Esophagus (tissue), 2 donors: ENCODE data around the gene GIMAP5. TPM values are rescaled to one million over a fixed set of nuclear protein-coding genes. Genes with fewer than 3 reads are reported as not detected.
A peak's percentile ranks its signal among the peaks of the same experiment; 100 is the strongest.

Experiments used
- H3K27ac ChIP-seq, 2 donors: one replicate each; pipeline ENCODE4 v1.5.1; 2013; ENCODE audit warnings: low read depth in 2 of 2, mild to moderate bottlenecking in 2 of 2, inconsistent platforms in 1 of 2, low read length in 1 of 2, moderate library complexity in 1 of 2
- H3K27me3 ChIP-seq, 2 donors: one replicate each; pipeline ENCODE4 v1.6.1; 2013; ENCODE audit warnings: low read length in 2 of 2, control low read depth in 1 of 2, mild to moderate bottlenecking in 1 of 2; ENCODE audit not compliant: insufficient read depth in 2 of 2, control insufficient read depth in 1 of 2
- H3K36me3 ChIP-seq, 2 donors: one replicate each; pipeline ENCODE4 v1.6.1; 2013; ENCODE audit warnings: low read length in 1 of 2; ENCODE audit not compliant: control insufficient read depth in 2 of 2, insufficient read depth in 2 of 2
- H3K4me1 ChIP-seq, 2 donors: one replicate each; pipeline ENCODE4 v1.6.1; 2013; ENCODE audit warnings: low read length in 1 of 2; ENCODE audit not compliant: control insufficient read depth in 2 of 2, insufficient read depth in 2 of 2
- H3K4me3 ChIP-seq, 2 donors: one replicate each; pipeline ENCODE4 v1.5.1; 2013; ENCODE audit warnings: low read length in 2 of 2, mild to moderate bottlenecking in 2 of 2, low read depth in 1 of 2, moderate library complexity in 1 of 2
- H3K9me3 ChIP-seq, 2 donors: one replicate each; pipeline ENCODE4 v1.6.1; 2013; ENCODE audit warnings: mild to moderate bottlenecking in 2 of 2, low read depth in 1 of 2, low read length in 1 of 2, moderate library complexity in 1 of 2; ENCODE audit not compliant: control insufficient read depth in 2 of 2, insufficient read depth in 1 of 2
- WGBS, 2 donors: extraction: QIAGEN DNeasy Blood & Tissue Kit; methylation state at CpG; one replicate each; pipeline ENCODE4 v1.1.7; 2013; 5-methylcytosine and 5-hydroxymethylcytosine counted together
- polyA plus RNA-seq, 2 donors: library from polyadenylated mRNA; stranded (reverse); fragments of 200-250 nt; gene quantifications; one replicate each; pipeline ENCODE4 v1.2.3, GENCODE V29; 2013
- donor health status: healthy with polysubstance abuse.
- donor health status: Bipolar disorder and iron deficiency.

The GIMAP5 gene
- polyA plus RNA-seq, result 1 to 10 TPM; 5.2 to 7.6 TPM

GRCh38 chr7:150737265-150738055 lies at the start of gene GIMAP5:
GIMAP5 (plus strand) TSS chr7:150737418; CDS start chr7:150740885, 3,467 bp downstream.
- no peaks in the 10 kb centered on the region for H3K9me3 ChIP-seq
- peak within 1 kb of the TSS; percentile 72 to 79 for H3K27ac ChIP-seq
- 45 to 47% methylated on average over 14 of the region's 14 CpGs for WGBS, 2 donors
- no peaks in the 10 kb centered on the region for H3K27me3 ChIP-seq
- peaks cover 0 to 2% of the 10 kb centered on the region in 2 donors for H3K36me3 ChIP-seq
- H3K4me3 ChIP-seq, result peak within 1 kb of the TSS; percentile 40 to 49
- H3K4me1 ChIP-seq, result peaks cover 0 to under 1% of the 10 kb centered on the region in 2 donors

- Histone ChIP-seq H3K27ac (no peak overlapping the region), H3K36me3 (peaks cover 0 to 3% of the 10 kb centered on the region in 2 donors), H3K27me3 (no peaks in the 10 kb centered on the region), H3K9me3 (peaks cover 3 to 7% of the 10 kb centered on the region in 2 donors), H3K4me1 (peaks cover 0 to 5% of the 10 kb centered on the region in 2 donors), H3K4me3 (no peak overlapping the region)
- 94 to 98% methylated on average over 6 of the region's 6 CpGs for WGBS, 2 donors
Measured at GRCh38 chr7:150688630-150689029, 48.6 kb upstream of the GIMAP5 start.

- no peak overlapping the region for H3K27ac ChIP-seq
- H3K4me3 ChIP-seq, result no peak overlapping the region
- H3K9me3 ChIP-seq, result peaks cover 0 to 5% of the 10 kb centered on the region in 2 donors
- no peaks in the 10 kb centered on the region for H3K27me3 ChIP-seq
- no peaks in the 10 kb centered on the region for H3K36me3 ChIP-seq
- WGBS, 2 donors, result 42 to 53% methylated on average over 2 of the region's 2 CpGs
- no peaks in the 10 kb centered on the region for H3K4me1 ChIP-seq
Measured at GRCh38 chr7:150695654-150696053, 41.6 kb upstream of the GIMAP5 start.

- Histone ChIP-seq H3K27me3 (no peaks in the 10 kb centered on the region), H3K9me3 (peaks cover 0 to 2% of the 10 kb centered on the region in 2 donors), H3K4me1 (no peaks in the 10 kb centered on the region), H3K36me3 (no peaks in the 10 kb centered on the region), H3K4me3 (no peak overlapping the region), H3K27ac (no peak overlapping the region)
- 86 to 90% methylated on average over 1 of the region's 1 CpG for WGBS, 2 donors
Measured at GRCh38 chr7:150703209-150703608, 34.0 kb upstream of the GIMAP5 start.

- peaks cover 0 to 2% of the 10 kb centered on the region in 2 donors for H3K36me3 ChIP-seq
- WGBS, 2 donors, result 68 to 70% methylated on average over 4 of the region's 4 CpGs
- H3K4me3 ChIP-seq, result no peak overlapping the region
- no peaks in the 10 kb centered on the region for H3K4me1 ChIP-seq
- H3K27ac ChIP-seq, result peak overlapping the region in 1 of 2 donors; percentile 6
- H3K27me3 ChIP-seq, result no peaks in the 10 kb centered on the region
- H3K9me3 ChIP-seq, result no peaks in the 10 kb centered on the region
Measured at GRCh38 chr7:150715293-150715692, 21.9 kb upstream of the GIMAP5 start.

GRCh38 chr7:150715738-150716137 lies 21.5 kb upstream of the GIMAP5 start:
- H3K36me3 ChIP-seq, result peaks cover 0 to 6% of the 10 kb centered on the region in 2 donors
- peaks cover 0 to 3% of the 10 kb centered on the region in 2 donors for H3K9me3 ChIP-seq
- no peaks in the 10 kb centered on the region for H3K4me1 ChIP-seq
- 49 to 55% methylated on average over 4 of the region's 4 CpGs for WGBS, 2 donors
- H3K27me3 ChIP-seq, result no peaks in the 10 kb centered on the region
- peak overlapping the region in 1 of 2 donors; percentile 3 for H3K4me3 ChIP-seq
- peak overlapping the region; percentile 45 to 60 for H3K27ac ChIP-seq

- H3K9me3 ChIP-seq, result peaks cover 0 to 4% of the 10 kb centered on the region in 2 donors
- peak within 1 kb of the TSS; percentile 45 to 60 for H3K27ac ChIP-seq
- peak within 1 kb of the TSS; percentile 41 to 46 for H3K4me3 ChIP-seq
- H3K4me1 ChIP-seq, result no peaks in the 10 kb centered on the region
- WGBS, 2 donors, result 44 to 51% methylated on average over 5 of the region's 5 CpGs
- peaks cover 0 to 6% of the 10 kb centered on the region in 2 donors for H3K36me3 ChIP-seq
- H3K27me3 ChIP-seq, result no peaks in the 10 kb centered on the region
Measured at GRCh38 chr7:150716368-150716767, 20.9 kb upstream of the GIMAP5 start, which contains the start of gene GIMAP1. GIMAP1 (plus strand) TSS chr7:150716613; CDS start chr7:150719048, 2,435 bp downstream.

- Histone ChIP-seq H3K4me3 (peak overlapping the region; percentile 41 to 46), H3K36me3 (peaks cover 0 to 6% of the 10 kb centered on the region in 2 donors), H3K27me3 (no peaks in the 10 kb centered on the region), H3K9me3 (peaks cover 0 to 4% of the 10 kb centered on the region in 2 donors), H3K27ac (peak overlapping the region; percentile 26 to 53), H3K4me1 (no peaks in the 10 kb centered on the region)
- WGBS, 2 donors, result 51 to 55% methylated on average over 4 of the region's 4 CpGs
Measured at GRCh38 chr7:150716939-150717338, 20.3 kb upstream of the GIMAP5 start.

- Histone ChIP-seq H3K9me3 (peaks cover 0 to 4% of the 10 kb centered on the region in 2 donors), H3K36me3 (peaks cover 0 to 6% of the 10 kb centered on the region in 2 donors), H3K27ac (no peak overlapping the region), H3K4me1 (no peaks in the 10 kb centered on the region), H3K4me3 (peak overlapping the region; percentile 22 to 41), H3K27me3 (no peaks in the 10 kb centered on the region)
- WGBS, 2 donors, result 52 to 56% methylated on average over 4 of the region's 4 CpGs
Measured at GRCh38 chr7:150717814-150718420, 19.3 kb upstream of the GIMAP5 start.
